PC-9 (cell line): ENCODE data around the gene CEP44. TPM values are rescaled to one million over a fixed set of nuclear protein-coding genes. Genes with fewer than 3 reads are reported as not detected.

Experiments
- BruUV-seq: library from RNA; stranded (reverse); fragments of 400-500 nt; replicated peaks from 2 replicates; lab custom pipeline; 2021; lab: Mats Ljungman, UMichigan
- CTCF ChIA-PET: fragments of 300-600 bp; sonication (Branson Sonifier 250); formaldehyde crosslinking; loops from one replicate; lab custom pipeline; 2022; ENCODE audit warnings: antibody characterized with exemption; lab: Charles Lee
- POLR2A ChIA-PET: fragments of 300-600 bp; sonication (Branson Sonifier 250); formaldehyde crosslinking; loops from one replicate; lab custom pipeline; 2022; ENCODE audit warnings: antibody characterized with exemption; ENCODE audit not compliant: unreplicated experiment; lab: Charles Lee
- DNase-seq, 2 experiments: peaks; one replicate each; pipeline versions ENCODE4 v3.0.0 to v3.0.0-alpha.2; 2015 to 2022; ENCODE audit warnings: mixed read lengths in 1 of 2
- H2AFZ ChIP-seq: fragments of 200-600 bp; sonication (generic); 2 replicates; pipeline ENCODE4 v1.8.1; 2017; ENCODE audit warnings: antibody characterized with exemption
- H3F3A ChIP-seq: fragments of 200-600 bp; sonication (generic); 2 replicates; pipeline ENCODE4 v1.8.1; 2017; ENCODE audit warnings: antibody characterized with exemption, mild to moderate bottlenecking, low read depth; ENCODE audit not compliant: insufficient read depth
- H3K27ac ChIP-seq: fragments of 200-600 bp; sonication (generic); 2 replicates; pipeline ENCODE4 v1.6.1; 2016; ENCODE audit warnings: mixed run types
- H3K27me3 ChIP-seq: fragments of 200-600 bp; sonication (generic); 2 replicates; pipeline ENCODE4 v1.6.1; 2016; ENCODE audit warnings: low read depth, mixed run types; ENCODE audit not compliant: insufficient read depth
- H3K36me3 ChIP-seq: fragments of 200-600 bp; sonication (generic); 2 replicates; pipeline ENCODE4 v1.6.1; 2016; ENCODE audit warnings: low read depth, mixed run types
- H3K4me1 ChIP-seq: fragments of 200-600 bp; sonication (generic); replicated peaks from 2 replicates; pipeline ENCODE4 v1.6.1; 2016; ENCODE audit warnings: mixed run types; ENCODE audit not compliant: insufficient read depth
- H3K4me2 ChIP-seq: fragments of 200-600 bp; sonication (generic); 2 replicates; pipeline ENCODE4 v1.6.1; 2017; ENCODE audit warnings: mixed run types
- H3K4me3 ChIP-seq: fragments of 200-600 bp; sonication (generic); 2 replicates; pipeline ENCODE4 v1.6.1; 2016; ENCODE audit warnings: mixed run types
- H3K79me2 ChIP-seq: fragments of 200-600 bp; sonication (generic); 2 replicates; pipeline ENCODE4 v1.6.1; 2017; ENCODE audit warnings: low read depth, mixed run types
- H3K9me2 ChIP-seq: fragments of 200-600 bp; sonication (generic); 2 replicates; pipeline ENCODE4 v1.8.1; 2017; ENCODE audit warnings: mild to moderate bottlenecking; ENCODE audit not compliant: insufficient read depth
- H3K9me3 ChIP-seq: fragments of 200-600 bp; sonication (generic); 2 replicates; pipeline ENCODE4 v1.8.1; 2016; ENCODE audit warnings: low read depth; ENCODE audit not compliant: insufficient read depth
- H4K20me1 ChIP-seq: fragments of 200-600 bp; sonication (generic); 2 replicates; pipeline ENCODE4 v1.8.1; 2017; ENCODE audit not compliant: insufficient read depth
- CTCF ChIP-seq: fragments of 200-600 bp; sonication (generic); conservative IDR thresholded peaks from 2 replicates; pipeline ENCODE4 v1.6.1; 2017; ENCODE audit warnings: mixed run types, antibody characterized with exemption, mild to moderate bottlenecking, moderate library complexity
- EZH2 ChIP-seq: fragments of 200-600 bp; sonication (generic); IDR thresholded peaks from 2 replicates; pipeline ENCODE4 v1.8.0; 2017; ENCODE audit warnings: antibody characterized with exemption, low read depth
- intact Hi-C: fragments of 100-400 bp; cut with micrococcal nuclease; formaldehyde crosslinking; loops from one replicate; pipeline ENCODE4 v1.10.0; 2022; ENCODE audit not compliant: unreplicated experiment
- total RNA-seq: library from RNA; stranded (reverse); gene quantifications from 2 replicates; pipeline ENCODE4 v1.2.3, GENCODE V29; 2021

The CEP44 gene
- total RNA-seq, 1 experiment from 2014 or later: 22.4 TPM

DNA sequence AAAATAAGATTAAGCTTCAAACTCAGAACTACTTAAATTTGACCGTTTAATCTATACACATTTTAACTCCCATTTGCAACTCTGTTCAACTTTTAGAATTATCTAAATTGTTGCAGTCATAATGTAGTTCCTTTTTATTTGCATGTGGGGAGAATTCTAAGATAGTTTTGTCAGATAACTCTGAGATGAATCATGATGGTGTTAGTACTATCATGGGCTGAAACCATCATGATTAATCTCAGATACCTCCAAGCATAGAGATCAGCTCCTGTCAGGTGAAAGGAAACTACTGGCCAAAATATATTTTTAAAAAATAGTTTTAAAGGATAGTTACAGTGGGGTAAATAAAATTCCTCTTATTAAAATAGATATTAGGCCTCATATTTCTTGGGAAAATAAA, 39.3 kb upstream of the CEP44 start:
- no peaks in the 10 kb centered on the region for H3K4me1 ChIP-seq
- no peaks in the 10 kb centered on the region for H3K79me2 ChIP-seq
- intact Hi-C loops: no loop called here
- no peak overlapping the region for H2AFZ ChIP-seq
- no peak overlapping the region for H3K27ac ChIP-seq
- no peaks in the 10 kb centered on the region for H3K36me3 ChIP-seq
- H3K9me2 ChIP-seq: no peaks in the 10 kb centered on the region
- no peaks in the 10 kb centered on the region for H3F3A ChIP-seq
- ChIA-PET POLR2A (no interaction called here), CTCF (no interaction called here)
- no peaks in the 10 kb centered on the region; the same call in 1 of the 2 replicates for H4K20me1 ChIP-seq
- DNase-seq: no peak
- BruUV-seq: no TSS peak
- no peak overlapping the region for H3K4me2 ChIP-seq
- H3K9me3 ChIP-seq: no peaks in the 10 kb centered on the region
- no peaks in the 10 kb centered on the region for H3K27me3 ChIP-seq
- H3K4me3 ChIP-seq: no peak overlapping the region
- TF ChIP-seq CTCF (no peak), EZH2 (no peak)

DNA sequence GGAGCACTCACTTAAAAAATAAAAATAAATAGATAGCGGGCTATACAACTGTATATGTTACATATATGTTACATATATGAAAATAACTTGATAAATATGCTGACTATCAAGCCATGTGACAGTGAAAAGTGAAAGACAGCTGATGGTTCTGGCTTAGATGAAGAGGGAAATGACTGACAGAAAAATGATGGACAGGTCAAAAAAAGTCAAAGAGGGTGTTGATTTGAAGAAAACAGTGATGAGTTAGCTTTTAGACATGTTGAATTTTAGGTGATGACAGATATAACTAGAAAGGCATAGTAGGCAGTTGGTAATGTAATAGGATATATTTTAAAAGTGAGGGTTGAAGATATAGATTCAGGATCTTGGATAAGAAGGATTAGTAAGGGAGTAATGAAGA, 38.0 kb upstream of the CEP44 start:
- no peaks in the 10 kb centered on the region for H3K36me3 ChIP-seq
- no TSS peak for BruUV-seq
- intact Hi-C loops: no loop called here
- ChIA-PET POLR2A (no interaction called here), CTCF (no interaction called here)
- DNase-seq: no peak
- no peaks in the 10 kb centered on the region for H3K9me2 ChIP-seq
- no peaks in the 10 kb centered on the region; the same call in 1 of the 2 replicates for H4K20me1 ChIP-seq
- no peaks in the 10 kb centered on the region for H3F3A ChIP-seq
- H2AFZ ChIP-seq: no peak overlapping the region
- H3K27ac ChIP-seq: no peak overlapping the region
- H3K4me1 ChIP-seq: no peaks in the 10 kb centered on the region
- H3K27me3 ChIP-seq: no peaks in the 10 kb centered on the region
- no peaks in the 10 kb centered on the region for H3K9me3 ChIP-seq
- H3K4me2 ChIP-seq: no peak overlapping the region
- no peaks in the 10 kb centered on the region for H3K79me2 ChIP-seq
- no peak overlapping the region for H3K4me3 ChIP-seq
- TF ChIP-seq CTCF: no peak
- no peak for TF ChIP-seq EZH2

- no peak for DNase-seq
- no TSS peak for BruUV-seq
- H3K9me2 ChIP-seq: no peaks in the 10 kb centered on the region
- no peaks in the 10 kb centered on the region for H3K4me1 ChIP-seq
- H3K27ac ChIP-seq: no peak overlapping the region
- H3K27me3 ChIP-seq: no peaks in the 10 kb centered on the region
- intact Hi-C loops: no loop called here
- H3K4me2 ChIP-seq: no peak overlapping the region
- H3F3A ChIP-seq: no peaks in the 10 kb centered on the region
- no peaks in the 10 kb centered on the region for H3K79me2 ChIP-seq
- ChIA-PET CTCF (no interaction called here), POLR2A (no interaction called here)
- no peaks in the 10 kb centered on the region for H4K20me1 ChIP-seq
- TF ChIP-seq CTCF (no peak), EZH2 (no peak)
- no peak overlapping the region for H3K4me3 ChIP-seq
- no peaks in the 10 kb centered on the region for H3K36me3 ChIP-seq
- H2AFZ ChIP-seq: no peak overlapping the region
- no peaks in the 10 kb centered on the region for H3K9me3 ChIP-seq
These were observed 35.3 kb upstream of the CEP44 start for GRCh38 chr4:174248407-174248806.
